ENCODE data around the gene PPFIA3.
A peak's percentile ranks its signal among the peaks of the same experiment; 100 is the strongest.

The PPFIA3 gene

GRCh38 chr19:49196527-49197240 is 77.3 kb downstream of the PPFIA3 start:
- no peak overlapping the region for H3K9ac ChIP-seq (ENCODE audit: low read depth, low read length)
- H4K20me1 ChIP-seq (ENCODE audit: insufficient read depth, low read length) = no peaks in the 10 kb centered on the region
- no peaks in the 10 kb centered on the region for H3K4me1 ChIP-seq (ENCODE audit: insufficient read depth, low read length)
- no peaks in the 10 kb centered on the region for H3K27me3 ChIP-seq (ENCODE audit: insufficient read depth, low read length, poor library complexity)
- no peak for ATAC-seq (ENCODE audit: insufficient read depth, low read depth)
- TF ChIP-seq CTCF (IDR thresholded peaks at IDR 0.05; ENCODE audit: borderline replicate concordance, extremely low read depth, low read length, poor library complexity, severe bottlenecking) (no peak), EZH2 (IDR thresholded peaks at IDR 0.05; ENCODE audit: borderline replicate concordance, low read depth, low read length, severe bottlenecking) (no peak)
- no peak for DNase-seq
- H3K4me2 ChIP-seq (ENCODE audit: insufficient read depth, low read length) = no peak overlapping the region
- H3K9me3 ChIP-seq (ENCODE audit: insufficient read depth, low read length, severe bottlenecking) = no peaks in the 10 kb centered on the region
- no peak overlapping the region for H3K27ac ChIP-seq (ENCODE audit: low read length)
- no peaks in the 10 kb centered on the region for H3K36me3 ChIP-seq (ENCODE audit: insufficient read depth, low read length)
- no peak overlapping the region for H3K4me3 ChIP-seq (ENCODE audit: low read depth in 1 of 2, low read length in 2 of 2)
- H2AFZ ChIP-seq (ENCODE audit: low read depth, low read length) = no peak overlapping the region
- no peaks in the 10 kb centered on the region for H3K79me2 ChIP-seq (ENCODE audit: insufficient read depth, low read length)

- no peak overlapping the region for H3K9ac ChIP-seq (ENCODE audit: low read depth, low read length)
- no peak overlapping the region for H3K4me2 ChIP-seq (ENCODE audit: insufficient read depth, low read length)
- H3K36me3 ChIP-seq (ENCODE audit: insufficient read depth, low read length) = no peaks in the 10 kb centered on the region
- TF ChIP-seq CTCF (IDR thresholded peaks at IDR 0.05; ENCODE audit: borderline replicate concordance, extremely low read depth, low read length, poor library complexity, severe bottlenecking) (no peak), EZH2 (IDR thresholded peaks at IDR 0.05; ENCODE audit: borderline replicate concordance, low read depth, low read length, severe bottlenecking) (no peak)
- no peak overlapping the region for H3K4me3 ChIP-seq (ENCODE audit: low read depth in 1 of 2, low read length in 2 of 2)
- H3K79me2 ChIP-seq (ENCODE audit: insufficient read depth, low read length) = no peaks in the 10 kb centered on the region
- no peak overlapping the region for H3K27ac ChIP-seq (ENCODE audit: low read length)
- ATAC-seq (ENCODE audit: insufficient read depth, low read depth) (no peak), DNase-seq (peak; percentile 20)
- no peak overlapping the region for H2AFZ ChIP-seq (ENCODE audit: low read depth, low read length)
- H3K27me3 ChIP-seq (ENCODE audit: insufficient read depth, low read length, poor library complexity) = no peaks in the 10 kb centered on the region
- H3K4me1 ChIP-seq (ENCODE audit: insufficient read depth, low read length) = no peaks in the 10 kb centered on the region
- no peaks in the 10 kb centered on the region for H3K9me3 ChIP-seq (ENCODE audit: insufficient read depth, low read length, severe bottlenecking)
- H4K20me1 ChIP-seq (ENCODE audit: insufficient read depth, low read length) = no peaks in the 10 kb centered on the region
These were observed 81.0 kb downstream of the PPFIA3 start for GRCh38 chr19:49200238-49200862.
